ENCODE results near the gene HOXC11.

- TF ChIP-seq CTCF (conservative IDR thresholded peaks at IDR 0.05; ENCODE audit: low read depth in 2 of 2), result no peak
- peak; percentile 76 for TF ChIP-seq EZH2 (IDR thresholded peaks at IDR 0.05; ENCODE audit: low read depth, unreplicated experiment)
- TF ChIP-seq POLR2AphosphoS5 (IDR thresholded peaks at IDR 0.05; ENCODE audit: low read depth), result no peak
- TF ChIP-seq EZH2phosphoT487 (IDR thresholded peaks at IDR 0.05; ENCODE audit: unreplicated experiment), result no peak
- TF ChIP-seq JUNB (IDR thresholded peaks at IDR 0.05; ENCODE audit: unreplicated experiment), result no peak
- no peak for TF ChIP-seq ZNF462 (CRISPR knock-in tag; IDR thresholded peaks at IDR 0.05)
Measured at GRCh38 chr12:54017027-54017788, 44.3 kb downstream of the HOXC11 start.

Data from GM23338 (cell line).